HG03139 (cell line): ENCODE measurements around the gene GHRL.

Experiments
- ATAC-seq: cut with Tn5 transposase; IDR thresholded peaks from one replicate; pipeline ENCODE4 v1.9.1; 2021; ENCODE audit not compliant: unreplicated experiment

GHRL gene

GRCh38 chr3:10292505-10293419 is at the start of gene GHRL:
Gene GHRL (minus strand): TSS chr3:10292947. CDS start chr3:10290180, 2,767 bp downstream.
- ATAC-seq, result peak; percentile 72

GRCh38 chr3:10341901-10342398 is 49.2 kb upstream of the GHRL start:
- no peak for ATAC-seq

GRCh38 chr3:10340476-10340875 is 47.7 kb upstream of the GHRL start:
- no peak for ATAC-seq

- no peak for ATAC-seq
Observed at GRCh38 chr3:10340046-10340445, 47.3 kb upstream of the GHRL start.

- ATAC-seq, result no peak
Observed at GRCh38 chr3:10339376-10339955, 46.7 kb upstream of the GHRL start.

GRCh38 chr3:10338591-10339353 is 46.0 kb upstream of the GHRL start:
- no peak for ATAC-seq

- ATAC-seq, result no peak
Observed at GRCh38 chr3:10338164-10338470, 45.4 kb upstream of the GHRL start.

- no peak for ATAC-seq
Observed at GRCh38 chr3:10337323-10338163, 44.8 kb upstream of the GHRL start.

GRCh38 chr3:10336761-10337160 is 44.0 kb upstream of the GHRL start:
- no peak for ATAC-seq

- ATAC-seq, result no peak
Observed at GRCh38 chr3:10335871-10336622, 43.3 kb upstream of the GHRL start.

- ATAC-seq, result no peak
Observed at GRCh38 chr3:10335190-10335738, 42.5 kb upstream of the GHRL start.

- ATAC-seq, result no peak
Observed at GRCh38 chr3:10334459-10334858, 41.7 kb upstream of the GHRL start.

GRCh38 chr3:10334042-10334441 is 41.3 kb upstream of the GHRL start:
- no peak for ATAC-seq

- ATAC-seq, result no peak
Observed at GRCh38 chr3:10333349-10333650, 40.6 kb upstream of the GHRL start.

GRCh38 chr3:10332481-10333348 is 40.0 kb upstream of the GHRL start:
- no peak for ATAC-seq

GRCh38 chr3:10331320-10331719 is 38.6 kb upstream of the GHRL start:
- no peak for ATAC-seq

- no peak for ATAC-seq
Observed at GRCh38 chr3:10330319-10330718, 37.6 kb upstream of the GHRL start.

- ATAC-seq, result no peak
Observed at GRCh38 chr3:10329495-10330015, 36.8 kb upstream of the GHRL start.
